Immature natural killer cell (primary cell): ENCODE measurements around the gene EIF4A2. TPM values are rescaled to one million over a fixed set of nuclear protein-coding genes. Genes with fewer than 3 reads are reported as not detected.

Experiments used
- DNase-seq, 3 donors: peaks; one replicate each; pipeline ENCODE4 v3.0.0; 2022; ENCODE audit warnings: mixed read lengths in 1 of 3
- H3K27ac Mint-ChIP-seq, 6 donors: one replicate each; pipeline ENCODE4 v1.8.0; 2020; ENCODE audit warnings: mixed read lengths in 6 of 6, mild to moderate bottlenecking in 5 of 6, inconsistent platforms in 4 of 6, moderate library complexity in 3 of 6
- H3K27me3 Mint-ChIP-seq, 3 donors: one replicate each; pipeline ENCODE4 v1.8.0; 2020 to 2021; ENCODE audit warnings: low read depth in 3 of 3, mild to moderate bottlenecking in 3 of 3, mixed read lengths in 3 of 3, moderate library complexity in 3 of 3, inconsistent platforms in 1 of 3
- H3K36me3 Mint-ChIP-seq, 3 donors: one replicate each; pipeline ENCODE4 v1.8.0; 2020; ENCODE audit warnings: mixed read lengths in 3 of 3, inconsistent platforms in 2 of 3, mild to moderate bottlenecking in 2 of 3
- H3K4me1 Mint-ChIP-seq, 2 donors: one replicate each; pipeline ENCODE4 v1.8.0; 2020; ENCODE audit warnings: inconsistent platforms in 2 of 2, mild to moderate bottlenecking in 2 of 2, mixed read lengths in 2 of 2, moderate library complexity in 1 of 2
- H3K4me3 Mint-ChIP-seq, 5 donors: one replicate each; pipeline ENCODE4 v1.8.0; 2020; ENCODE audit warnings: mild to moderate bottlenecking in 5 of 5, mixed read lengths in 5 of 5, inconsistent platforms in 3 of 5, moderate library complexity in 3 of 5
- H3K9me3 Mint-ChIP-seq, 6 donors: one replicate each; pipeline ENCODE4 v1.8.0; 2020; ENCODE audit warnings: mild to moderate bottlenecking in 6 of 6, mixed read lengths in 6 of 6, inconsistent platforms in 4 of 6, moderate library complexity in 3 of 6
- polyA plus RNA-seq, 3 donors: library from polyadenylated mRNA; unstranded; fragments of 300-500 nt; fragmentation: Illumina TruSeq; gene quantifications; one replicate each; pipeline ENCODE4 v1.2.3, GENCODE V29; 2021

Gene EIF4A2
- polyA plus RNA-seq, 3 donors from 2014 or later, result 132 to 151 (median 140) TPM

GRCh38 chr3:186828340-186828739 lies 45.0 kb downstream of the EIF4A2 start:
- Mint-ChIP-seq H3K27me3 (peaks cover 18 to 48% (median 42%) of the 10 kb centered on the region in 3 donors), H3K9me3 (no peaks in the 10 kb centered on the region), H3K36me3 (no peaks in the 10 kb centered on the region), H3K27ac (no peak overlapping the region), H3K4me3 (peak overlapping the region in 2 of 5 donors; percentile 60 to 67), H3K4me1 (peaks cover 13 to 16% of the 10 kb centered on the region in 2 donors)
- DNase-seq, result no peak

GRCh38 chr3:186831798-186832197 lies 48.4 kb downstream of the EIF4A2 start:
- no peak for DNase-seq
- no peaks in the 10 kb centered on the region for H3K9me3 Mint-ChIP-seq
- no peak overlapping the region for H3K4me3 Mint-ChIP-seq
- H3K27ac Mint-ChIP-seq, result no peak overlapping the region
- no peaks in the 10 kb centered on the region for H3K36me3 Mint-ChIP-seq
- peaks cover 17 to 36% (median 24%) of the 10 kb centered on the region in 3 donors for H3K27me3 Mint-ChIP-seq
- H3K4me1 Mint-ChIP-seq, result peaks cover 0 to 2% of the 10 kb centered on the region in 2 donors

- Mint-ChIP-seq H3K36me3 (no peaks in the 10 kb centered on the region), H3K4me1 (no peaks in the 10 kb centered on the region), H3K4me3 (no peak overlapping the region), H3K27me3 (peaks cover 17 to 36% (median 24%) of the 10 kb centered on the region in 3 donors), H3K9me3 (no peaks in the 10 kb centered on the region), H3K27ac (no peak overlapping the region)
- no peak for DNase-seq
Observed at GRCh38 chr3:186832276-186832675, 48.9 kb downstream of the EIF4A2 start.

Other genes with a start within 250 kb of the EIF4A2 start
- under 1 TPM in 1 of 3 donors, not detected in 2; 0.37 TPM for gene CRYGS, start 239.2 kb upstream of the EIF4A2 start, polyA plus RNA-seq
- 10 to 100 TPM; 18.8 to 32.4 (median 21.6) TPM for gene TBCCD1, start 216.2 kb upstream of the EIF4A2 start, polyA plus RNA-seq
- 10 to 100 TPM; 61.3 to 89.6 (median 81.0) TPM for gene DNAJB11, start 212.9 kb upstream of the EIF4A2 start, polyA plus RNA-seq
- gene AHSG, start 170.5 kb upstream of the EIF4A2 start, polyA plus RNA-seq, result not detected
- gene FETUB, start 143.2 kb upstream of the EIF4A2 start, polyA plus RNA-seq, result not detected
- gene HRG, start 117.6 kb upstream of the EIF4A2 start, polyA plus RNA-seq, result not detected
- not detected for gene KNG1, start 66.2 kb upstream of the EIF4A2 start, polyA plus RNA-seq
- gene RFC4, start 22.9 kb downstream of the EIF4A2 start, polyA plus RNA-seq, result 10 to 100 TPM; 17.7 to 19.5 (median 18.1) TPM
- not detected for gene ADIPOQ, start 59.1 kb downstream of the EIF4A2 start, polyA plus RNA-seq
- gene ST6GAL1, start 146.9 kb downstream of the EIF4A2 start, polyA plus RNA-seq, result 100 to 1,000 TPM in 1 of 3 donors, 10 to 100 TPM in 2; 49.8 to 142 (median 74.4) TPM